ENCODE results near the gene TNFSF12. TPM values are rescaled to one million over a fixed set of nuclear protein-coding genes. Genes with fewer than 3 reads are reported as not detected.
A peak's percentile ranks its signal among the peaks of the same experiment; 100 is the strongest.

Gene TNFSF12
- total RNA-seq, 1 donor, result 11.7 TPM

- H3K4me3 ChIP-seq (ENCODE audit: low read depth, low read length), result peak within 1 kb of the TSS; percentile 15
- TF ChIP-seq CTCF (IDR thresholded peaks at IDR 0.05; ENCODE audit: insufficient read depth, low read depth, low read length), result no peak
- peak; percentile 94 for DNase-seq (ENCODE audit: low read depth)
These were observed 30.4 kb downstream of the TNFSF12 start, which contains the start of gene CD68 for GRCh38 chr17:7579001-7579833. CD68 (plus strand) TSS chr17:7579638; CDS start chr17:7579678, 40 bp downstream.

GRCh38 chr17:7579834-7580603 is 31.2 kb downstream of the TNFSF12 start:
- no peak for DNase-seq (ENCODE audit: low read depth)
- peak overlapping the region; percentile 15 for H3K4me3 ChIP-seq (ENCODE audit: low read depth, low read length)

GRCh38 chr17:7580604-7581575 is 32.0 kb downstream of the TNFSF12 start:
- DNase-seq (ENCODE audit: low read depth), result no peak
- no peak overlapping the region for H3K4me3 ChIP-seq (ENCODE audit: low read depth, low read length)
- TF ChIP-seq CTCF (IDR thresholded peaks at IDR 0.05; ENCODE audit: insufficient read depth, low read depth, low read length), result no peak

More at GRCh38 chr17:7579834-7580603, 31.2 kb downstream of the TNFSF12 start:
- TF ChIP-seq CTCF (IDR thresholded peaks at IDR 0.05; ENCODE audit: insufficient read depth, low read depth, low read length), result no peak

GRCh38 chr17:7582396-7583252 is 33.8 kb downstream of the TNFSF12 start:
- no peak for DNase-seq (ENCODE audit: low read depth)
- H3K4me3 ChIP-seq (ENCODE audit: low read depth, low read length), result peak overlapping the region; percentile 92
- no peak for TF ChIP-seq CTCF (IDR thresholded peaks at IDR 0.05; ENCODE audit: insufficient read depth, low read depth, low read length)

GRCh38 chr17:7583253-7584109 is 34.6 kb downstream of the TNFSF12 start, which contains the start of gene MPDU1:
MPDU1 (plus strand) TSS chr17:7583852; CDS start chr17:7583863, 11 bp downstream.
- peak within 1 kb of the TSS; percentile 92 for H3K4me3 ChIP-seq (ENCODE audit: low read depth, low read length)
- no peak for TF ChIP-seq CTCF (IDR thresholded peaks at IDR 0.05; ENCODE audit: insufficient read depth, low read depth, low read length)
- peak; percentile 98 for DNase-seq (ENCODE audit: low read depth)

All from fibroblast of villous mesenchyme (primary cell).